ENCODE results near the gene SAFB. TPM values are rescaled to one million over a fixed set of nuclear protein-coding genes. Genes with fewer than 3 reads are reported as not detected.

Gene SAFB
- total RNA-seq, 6 experiments from 2014 or later, result 31.2 to 45.7 (median 32.8) TPM

- Histone ChIP-seq H3K9me3 (no peaks in the 10 kb centered on the region), H3K27ac (no peak overlapping the region), H3K4me3 (no peak overlapping the region), H3K27me3 (no peaks in the 10 kb centered on the region), H3K36me3 (peaks cover 11 to 73% (median 28%) of the 10 kb centered on the region in 4 donors), H3K4me1 (peaks cover 0 to 35% (median 12%) of the 10 kb centered on the region in 4 donors)
- intact Hi-C loops (cut with DNase I), result no loop called here
- ATAC-seq (no peak), DNase-seq (no peak)
- TF ChIP-seq POLR2A (IDR thresholded peaks at IDR 0.05), result no peak
- TF ChIP-seq, protein P1, sequence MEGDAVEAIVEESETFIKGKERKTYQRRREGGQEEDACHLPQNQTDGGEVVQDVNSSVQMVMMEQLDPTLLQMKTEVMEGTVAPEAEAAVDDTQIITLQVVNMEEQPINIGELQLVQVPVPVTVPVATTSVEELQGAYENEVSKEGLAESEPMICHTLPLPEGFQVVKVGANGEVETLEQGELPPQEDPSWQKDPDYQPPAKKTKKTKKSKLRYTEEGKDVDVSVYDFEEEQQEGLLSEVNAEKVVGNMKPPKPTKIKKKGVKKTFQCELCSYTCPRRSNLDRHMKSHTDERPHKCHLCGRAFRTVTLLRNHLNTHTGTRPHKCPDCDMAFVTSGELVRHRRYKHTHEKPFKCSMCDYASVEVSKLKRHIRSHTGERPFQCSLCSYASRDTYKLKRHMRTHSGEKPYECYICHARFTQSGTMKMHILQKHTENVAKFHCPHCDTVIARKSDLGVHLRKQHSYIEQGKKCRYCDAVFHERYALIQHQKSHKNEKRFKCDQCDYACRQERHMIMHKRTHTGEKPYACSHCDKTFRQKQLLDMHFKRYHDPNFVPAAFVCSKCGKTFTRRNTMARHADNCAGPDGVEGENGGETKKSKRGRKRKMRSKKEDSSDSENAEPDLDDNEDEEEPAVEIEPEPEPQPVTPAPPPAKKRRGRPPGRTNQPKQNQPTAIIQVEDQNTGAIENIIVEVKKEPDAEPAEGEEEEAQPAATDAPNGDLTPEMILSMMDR (IDR thresholded peaks at IDR 0.05), result no peak
- WGBS (ENCODE audit: insufficient coverage, low coverage, low lambda C conversion rate, missing lambda C conversion rate), result 100% methylated on average over 2 of the region's 4 CpGs
These were observed 23.8 kb downstream of the SAFB start for GRCh38 chr19:5646703-5647102.

- Histone ChIP-seq H3K4me3 (no peak overlapping the region), H3K4me1 (peaks cover 0 to 19% (median 6%) of the 10 kb centered on the region in 4 donors), H3K27me3 (no peaks in the 10 kb centered on the region), H3K36me3 (peaks cover 11 to 83% (median 35%) of the 10 kb centered on the region in 4 donors), H3K27ac (peak overlapping the region in 1 of 3 donors; percentile 52), H3K9me3 (no peaks in the 10 kb centered on the region)
- ATAC-seq (peak; percentile 46 to 80 (median 70)), DNase-seq (no peak)
- no peak for TF ChIP-seq POLR2A (IDR thresholded peaks at IDR 0.05)
- TF ChIP-seq, protein P1 (IDR thresholded peaks at IDR 0.05), result no peak
- intact Hi-C loops (cut with DNase I), result no loop called here
- WGBS (ENCODE audit: insufficient coverage, low coverage, low lambda C conversion rate, missing lambda C conversion rate), result 39% methylated on average over 4 of the region's 11 CpGs
These were observed 25.6 kb downstream of the SAFB start for GRCh38 chr19:5648464-5648863.

- H3K36me3 ChIP-seq, result peaks cover 11 to 83% (median 47%) of the 10 kb centered on the region in 4 donors
- H3K27me3 ChIP-seq, result no peaks in the 10 kb centered on the region
- ATAC-seq, result no peak
- H3K9me3 ChIP-seq, result no peaks in the 10 kb centered on the region
- H3K27ac ChIP-seq, result no peak overlapping the region
- intact Hi-C loops (cut with DNase I), result no loop called here
- TF ChIP-seq POLR2A (IDR thresholded peaks at IDR 0.05), result no peak
- TF ChIP-seq, protein P1 (IDR thresholded peaks at IDR 0.05), result no peak
- DNase-seq, result no peak
- H3K4me3 ChIP-seq, result no peak overlapping the region
- peaks cover 0 to 18% (median 6%) of the 10 kb centered on the region in 4 donors for H3K4me1 ChIP-seq
- WGBS (ENCODE audit: insufficient coverage, low coverage, low lambda C conversion rate, missing lambda C conversion rate), result no CpG with 5 or more reads among the region's 5 CpGs
These were observed 28.5 kb downstream of the SAFB start for GRCh38 chr19:5651361-5651760.

DNA sequence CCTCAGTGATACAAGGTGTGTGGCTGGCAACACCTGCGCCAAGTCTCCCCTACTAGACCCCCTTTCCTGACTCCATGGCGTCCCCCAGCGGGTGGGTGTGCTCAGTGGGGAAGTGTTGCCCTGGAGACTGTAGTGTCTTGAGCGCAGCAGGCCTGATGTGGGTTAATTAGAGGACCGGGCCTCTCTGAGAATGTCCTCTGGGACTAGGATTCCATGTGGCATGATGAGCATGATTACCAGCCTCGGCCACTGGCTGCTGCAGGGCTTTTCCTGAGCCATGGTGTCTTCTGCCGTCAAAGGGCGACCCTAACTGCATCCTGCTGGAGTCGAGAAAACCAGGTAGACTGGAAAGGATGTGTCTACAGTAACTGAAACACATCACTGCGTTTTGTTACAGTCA, 29.4 kb downstream of the SAFB start:
- H3K36me3 ChIP-seq, result peaks cover 11 to 85% (median 50%) of the 10 kb centered on the region in 4 donors
- no peak overlapping the region for H3K27ac ChIP-seq
- H3K27me3 ChIP-seq, result no peaks in the 10 kb centered on the region
- no peaks in the 10 kb centered on the region for H3K9me3 ChIP-seq
- TF ChIP-seq, protein P1 (IDR thresholded peaks at IDR 0.05), result no peak
- no peak for TF ChIP-seq POLR2A (IDR thresholded peaks at IDR 0.05)
- ATAC-seq (no peak), DNase-seq (no peak)
- 92% methylated on average over 4 of the region's 10 CpGs for WGBS (ENCODE audit: insufficient coverage, low coverage, low lambda C conversion rate, missing lambda C conversion rate)
- H3K4me3 ChIP-seq, result no peak overlapping the region
- H3K4me1 ChIP-seq, result peaks cover 0 to 13% (median 6%) of the 10 kb centered on the region in 4 donors
- intact Hi-C loops (cut with DNase I), result no loop called here

GRCh38 chr19:5654931-5655330, 32.0 kb downstream of the SAFB start:
- no peak overlapping the region for H3K27ac ChIP-seq
- WGBS (ENCODE audit: insufficient coverage, low coverage, low lambda C conversion rate, missing lambda C conversion rate), result 84% methylated on average over 5 of the region's 5 CpGs
- DNase-seq, result no peak

More at GRCh38 chr19:5654931-5655330, 32.0 kb downstream of the SAFB start:
- no peak overlapping the region for H3K4me3 ChIP-seq
- no peaks in the 10 kb centered on the region for H3K4me1 ChIP-seq
- intact Hi-C loops (cut with DNase I), result no loop called here
- H3K9me3 ChIP-seq, result no peaks in the 10 kb centered on the region
- H3K27me3 ChIP-seq, result no peaks in the 10 kb centered on the region
- ATAC-seq, result no peak
- TF ChIP-seq, protein P1 (IDR thresholded peaks at IDR 0.05), result no peak
- no peak for TF ChIP-seq POLR2A (IDR thresholded peaks at IDR 0.05)
- H3K36me3 ChIP-seq, result peaks cover 8 to 98% (median 53%) of the 10 kb centered on the region in 4 donors
